HG02642 (cell line): ENCODE measurements around the gene UBE2I.

ENCODE experiments used
- ATAC-seq: cut with Tn5 transposase; IDR thresholded peaks from one replicate; pipeline ENCODE4 v1.9.1; 2021; ENCODE audit warnings: mild to moderate bottlenecking; ENCODE audit not compliant: unreplicated experiment, poor library complexity

The UBE2I gene

DNA sequence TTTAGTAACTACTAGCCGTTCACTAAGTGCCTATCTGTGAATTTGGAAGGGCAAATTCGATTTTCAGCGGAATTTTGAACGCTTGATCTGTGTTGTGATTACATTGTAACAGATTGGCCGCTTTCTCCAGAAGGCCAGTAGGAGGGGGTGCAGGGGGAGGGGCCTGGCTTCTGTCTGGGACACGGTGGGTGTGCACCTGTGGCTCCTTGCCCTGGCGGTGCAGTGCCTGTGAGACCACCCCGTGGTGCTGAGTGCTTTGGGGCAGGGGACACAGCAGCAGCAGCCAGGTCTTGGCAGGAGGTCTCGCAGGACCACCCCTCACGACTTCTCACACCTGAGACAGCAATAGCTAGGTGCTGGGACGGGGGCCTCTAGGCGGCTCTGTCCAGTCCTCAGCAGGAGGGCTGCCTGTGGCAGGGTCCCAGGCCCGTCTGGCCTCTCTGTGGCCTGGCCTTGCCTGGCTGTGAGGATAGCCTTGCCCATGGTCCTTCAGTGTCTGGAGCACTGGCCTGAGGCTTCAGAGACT is 1.8 kb downstream of the UBE2I start:
- no peak for ATAC-seq

DNA sequence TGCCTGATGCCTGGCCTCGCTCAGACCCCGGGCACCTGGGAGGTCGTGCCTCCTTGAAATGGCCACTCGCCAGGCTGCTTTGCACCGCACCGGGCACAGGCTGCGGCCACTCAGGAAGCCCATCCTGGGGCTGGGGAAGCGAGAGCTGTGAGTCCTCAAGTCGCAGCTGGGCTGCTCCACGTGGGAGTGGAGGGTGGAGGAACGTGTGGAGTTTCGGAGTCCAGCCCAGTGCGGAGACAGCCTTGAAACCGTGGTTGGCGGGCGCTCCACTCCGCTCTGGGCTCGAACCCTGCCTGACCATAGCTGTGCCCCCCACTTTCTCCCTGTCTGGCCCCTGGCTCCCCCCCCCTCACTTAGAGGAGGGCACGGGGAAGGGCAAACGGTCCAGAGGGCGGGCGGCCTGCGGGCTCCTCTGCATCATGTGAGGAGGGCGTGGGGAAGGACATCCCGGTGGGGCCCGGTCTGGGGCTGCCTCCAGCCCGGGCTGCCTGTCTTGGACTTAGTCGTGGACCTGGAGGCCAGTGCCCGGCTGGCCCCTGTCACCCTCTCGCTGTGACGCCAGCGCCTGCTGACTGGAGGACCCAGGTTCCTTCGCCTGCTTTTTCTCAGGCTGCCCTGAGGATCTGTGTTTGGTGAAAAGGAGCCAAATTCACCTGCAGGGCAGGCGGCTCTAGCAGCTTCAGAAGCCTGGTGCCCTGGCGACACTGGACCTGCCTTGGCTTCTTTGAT is 2.5 kb downstream of the UBE2I start:
- no peak for ATAC-seq

DNA sequence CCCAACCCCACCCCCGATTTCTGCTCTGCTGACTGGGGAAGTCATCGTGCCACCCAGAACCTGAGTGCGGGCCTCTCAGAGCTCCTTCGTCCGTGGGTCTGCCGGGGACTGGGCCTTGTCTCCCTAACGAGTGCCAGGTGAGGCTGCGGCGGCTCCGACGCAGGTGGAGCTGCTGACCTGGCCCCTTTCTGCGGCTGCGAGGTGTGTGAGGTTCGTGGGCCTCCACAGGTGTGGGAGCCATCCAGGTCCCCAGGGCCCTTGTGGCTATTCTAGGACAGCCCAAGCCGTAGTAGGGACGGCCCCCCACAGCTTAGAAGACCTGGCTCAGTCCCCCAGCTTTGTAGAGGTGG is 3.0 kb downstream of the UBE2I start:
- no peak for ATAC-seq

DNA sequence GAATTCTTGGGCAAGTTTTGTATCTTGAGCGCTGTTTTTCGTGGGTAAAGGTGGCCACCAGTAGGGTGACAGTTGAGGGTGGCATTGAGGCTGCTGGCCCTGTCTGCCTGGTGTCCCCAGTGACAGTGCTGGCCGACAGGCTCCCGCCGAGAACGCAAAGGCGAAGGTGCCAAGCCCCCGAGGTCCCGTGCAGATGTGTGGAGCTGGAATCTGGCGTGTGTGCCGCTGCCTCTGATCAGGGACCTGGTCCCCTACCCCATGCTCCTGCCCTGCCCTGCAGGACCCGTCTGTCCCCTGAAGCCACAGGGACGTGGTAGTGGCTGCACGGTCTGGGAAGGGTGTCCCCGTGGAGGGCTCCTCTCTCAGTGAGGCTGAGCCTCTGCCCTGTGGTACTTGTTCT is 3.5 kb downstream of the UBE2I start:
- no peak for ATAC-seq

DNA sequence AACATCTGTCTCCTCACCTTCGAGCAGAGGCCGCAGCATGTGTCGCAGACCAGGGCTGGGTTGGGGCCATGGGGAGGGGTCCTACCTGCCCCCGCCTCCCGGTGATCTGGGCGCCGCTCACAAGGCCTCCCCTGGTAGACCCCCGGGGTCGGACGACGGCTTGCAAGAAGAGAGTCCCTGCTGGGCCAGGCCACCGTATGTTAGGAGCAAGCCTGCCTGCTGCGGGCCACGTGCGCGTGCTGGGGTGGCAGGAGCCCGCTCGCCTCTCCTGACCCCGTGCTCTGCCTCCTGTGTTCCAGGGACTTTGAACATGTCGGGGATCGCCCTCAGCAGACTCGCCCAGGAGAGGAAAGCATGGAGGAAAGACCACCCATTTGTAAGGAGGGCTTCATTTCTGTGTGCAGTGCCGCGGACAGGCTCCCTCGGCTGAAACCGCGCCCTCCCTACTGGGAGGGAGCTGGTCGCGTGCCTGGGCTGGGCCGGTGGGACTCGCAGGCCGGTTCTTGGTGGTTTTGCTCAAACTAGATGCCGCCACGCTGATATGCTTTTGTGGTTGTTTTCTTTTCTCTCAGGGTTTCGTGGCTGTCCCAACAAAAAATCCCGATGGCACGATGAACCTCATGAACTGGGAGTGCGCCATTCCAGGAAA is 4.4 kb downstream of the UBE2I start:
- ATAC-seq = no peak

DNA sequence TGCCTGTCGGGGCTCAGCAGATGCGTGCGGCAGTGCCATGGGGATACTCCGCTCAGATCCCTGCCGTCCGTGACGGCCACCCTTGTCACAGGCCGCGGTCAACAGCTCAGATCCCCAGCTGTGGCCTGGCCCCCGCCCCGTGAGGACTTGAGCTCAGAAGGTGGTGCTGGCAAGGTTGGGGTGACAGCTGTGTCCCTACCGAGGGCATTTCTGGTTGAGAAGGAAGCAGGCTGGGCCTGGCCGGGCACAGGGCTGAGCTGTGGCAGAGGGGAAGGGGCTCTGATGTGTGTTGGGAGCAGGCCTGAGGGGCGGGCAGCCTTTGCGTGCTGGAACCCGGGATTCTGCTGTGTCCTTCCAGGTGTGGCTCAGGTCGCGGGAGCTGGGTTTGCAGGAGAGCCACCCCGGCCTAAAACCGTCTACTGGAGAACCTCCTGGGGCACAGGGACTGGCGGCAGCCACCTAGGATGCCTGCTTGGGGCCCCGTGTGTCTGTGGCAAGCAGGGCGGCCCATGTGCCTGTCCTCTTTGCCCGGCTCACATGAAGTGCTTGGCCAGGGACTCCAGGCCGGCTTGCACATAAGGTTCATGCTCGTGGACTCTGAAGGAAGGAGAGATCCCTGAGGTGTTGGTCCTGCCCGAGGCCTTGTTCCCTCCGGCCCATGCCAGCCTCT is 5.1 kb downstream of the UBE2I start:
- no peak for ATAC-seq

DNA sequence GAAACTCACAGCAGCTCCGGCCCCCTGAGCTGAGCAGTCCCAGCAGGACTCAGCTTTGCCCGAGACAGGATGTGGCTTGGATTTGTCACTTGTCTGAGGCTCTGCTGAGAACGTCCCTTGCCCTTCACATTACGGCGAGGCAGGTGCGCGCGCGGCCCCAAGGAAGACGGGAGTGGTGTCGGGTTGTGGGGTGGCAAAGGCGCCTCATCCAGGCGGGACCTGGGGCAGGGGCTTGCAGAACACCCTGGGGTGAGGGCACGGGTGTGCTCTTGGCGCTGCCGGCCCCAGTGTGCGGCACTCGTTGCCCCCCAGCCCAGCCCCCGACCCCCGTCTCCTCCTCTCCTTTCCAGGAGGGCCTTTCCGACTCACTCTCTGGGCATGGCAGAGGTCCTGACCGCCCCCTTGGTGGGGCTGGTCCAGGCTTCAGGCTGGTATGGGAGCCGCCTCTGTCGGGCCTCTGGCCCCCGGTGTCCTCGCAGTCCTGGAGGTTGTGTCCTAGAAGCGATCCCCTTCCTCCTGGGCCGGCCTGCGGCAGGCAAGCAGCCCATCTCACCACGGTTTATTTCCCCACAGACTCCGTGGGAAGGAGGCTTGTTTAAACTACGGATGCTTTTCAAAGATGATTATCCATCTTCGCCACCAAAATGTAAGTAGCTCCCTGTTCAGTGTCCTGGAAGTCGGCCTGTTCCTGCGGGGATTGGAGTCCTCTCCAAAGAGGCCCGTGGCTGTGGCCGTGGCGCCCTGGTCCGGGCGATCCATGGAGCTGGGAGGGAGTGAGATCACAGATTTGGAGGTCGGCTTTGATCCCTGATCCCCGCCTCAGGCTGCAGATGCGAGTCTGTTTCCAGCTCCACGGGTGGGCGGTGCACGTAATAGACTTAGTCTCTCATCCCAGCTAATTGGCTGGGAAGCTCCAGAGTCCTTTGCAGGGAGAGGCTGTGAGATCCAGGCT is 5.9 kb downstream of the UBE2I start:
- no peak for ATAC-seq

DNA sequence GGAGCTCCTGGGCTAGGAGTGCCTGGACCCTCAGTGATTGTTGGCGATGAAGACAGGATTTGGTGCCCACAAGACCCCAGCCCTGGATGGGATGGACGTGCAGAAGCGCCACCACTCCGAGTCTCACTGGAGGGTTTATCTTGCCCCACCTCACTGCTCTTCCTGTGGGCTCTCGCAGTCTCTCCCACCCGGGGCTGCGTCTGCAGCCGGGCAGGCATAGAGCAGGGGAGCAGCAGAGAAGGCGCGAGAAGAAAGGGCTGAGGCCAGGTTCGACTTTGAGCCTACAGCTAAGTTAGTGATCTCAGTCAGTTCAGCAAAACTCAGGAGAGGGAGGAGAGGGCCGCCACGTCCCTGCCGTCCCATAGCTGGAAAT is 6.6 kb downstream of the UBE2I start:
- no peak for ATAC-seq

DNA sequence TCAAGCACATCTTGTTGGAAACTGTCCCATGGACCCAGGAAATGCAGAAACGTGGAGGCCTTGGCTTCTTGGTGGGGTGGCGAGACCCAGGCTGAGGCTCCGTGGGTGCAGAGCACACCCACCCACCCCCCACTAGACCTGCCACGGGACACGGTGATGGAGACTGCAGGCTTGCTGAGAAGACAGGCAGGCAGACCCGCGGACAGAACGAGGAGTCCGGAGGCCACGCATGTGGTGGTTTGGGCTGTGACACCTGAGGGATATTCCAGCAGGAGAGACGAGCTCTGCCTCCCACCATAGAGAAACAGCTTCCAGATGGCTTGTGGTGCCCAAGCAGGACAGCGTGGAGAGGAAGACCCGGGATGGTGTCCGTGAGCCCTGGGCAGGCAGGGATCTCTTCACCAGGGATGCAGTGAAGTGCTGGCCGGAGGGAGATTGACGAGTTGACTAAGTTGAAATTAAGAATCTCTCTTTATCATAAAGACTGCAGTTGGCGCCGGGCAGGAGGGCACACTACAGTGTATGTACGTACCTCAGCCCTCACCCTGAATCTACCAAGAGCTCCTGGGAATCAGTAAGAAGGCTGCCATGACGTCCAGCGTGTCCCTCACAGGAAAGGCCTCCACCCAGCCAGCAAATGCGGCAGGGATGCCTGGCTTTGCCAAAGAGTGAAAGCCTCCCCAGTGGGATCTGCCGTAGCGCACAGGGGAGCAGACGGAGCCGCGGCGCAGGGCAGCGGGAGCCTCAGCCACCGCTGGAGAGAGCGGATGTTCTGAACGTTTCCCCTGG is 8.2 kb downstream of the UBE2I start:
- no peak for ATAC-seq

DNA sequence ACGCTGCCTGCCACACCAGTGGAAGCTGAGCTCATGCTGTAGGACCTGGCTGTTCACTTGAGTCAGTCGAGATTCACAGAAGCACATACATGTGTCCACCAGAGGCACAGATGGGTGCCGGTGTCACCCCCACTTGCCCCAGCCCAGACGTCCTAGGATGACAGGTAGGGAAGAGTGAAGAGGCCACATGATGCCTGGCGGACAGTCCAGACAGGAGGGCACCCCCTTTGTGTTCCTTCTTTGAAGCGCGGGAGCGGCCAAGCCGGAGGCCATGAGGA is 8.8 kb downstream of the UBE2I start:
- ATAC-seq = no peak

DNA sequence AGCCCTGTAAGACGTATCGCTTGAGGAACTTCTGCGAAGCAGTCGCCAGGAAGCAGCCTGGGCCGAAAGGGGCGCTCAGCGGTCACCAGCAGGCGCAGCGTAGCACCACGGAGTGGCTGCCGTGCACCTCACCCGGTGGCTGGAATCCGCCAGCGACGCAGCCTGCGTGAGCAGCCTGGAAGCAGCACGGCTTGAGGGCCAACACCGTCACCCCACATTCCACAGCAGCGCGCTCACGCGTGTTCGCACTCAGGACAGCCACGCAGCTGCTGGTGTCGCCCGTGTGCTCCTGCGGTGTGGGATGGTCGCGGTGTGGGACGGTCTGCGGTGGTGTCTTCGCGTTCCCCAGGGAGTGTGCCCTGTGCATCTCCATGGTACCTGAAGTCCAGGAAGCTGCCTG is 9.6 kb downstream of the UBE2I start:
- ATAC-seq = no peak

DNA sequence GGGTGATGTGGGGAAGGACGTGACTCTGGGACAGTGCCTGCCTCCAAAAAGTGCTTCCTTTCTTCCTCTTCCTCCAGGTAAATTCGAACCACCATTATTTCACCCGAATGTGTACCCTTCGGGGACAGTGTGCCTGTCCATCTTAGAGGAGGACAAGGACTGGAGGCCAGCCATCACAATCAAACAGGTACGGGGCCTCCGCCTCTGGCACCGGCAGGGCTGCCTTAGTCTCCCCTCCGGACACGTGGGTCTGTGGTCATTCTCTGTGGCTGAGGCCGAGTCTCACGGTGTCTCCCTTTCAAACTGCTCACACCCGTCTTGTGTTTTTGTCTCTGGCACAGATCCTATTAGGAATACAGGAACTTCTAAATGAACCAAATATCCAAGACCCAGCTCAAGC is 10.7 kb downstream of the UBE2I start:
- ATAC-seq = no peak

DNA sequence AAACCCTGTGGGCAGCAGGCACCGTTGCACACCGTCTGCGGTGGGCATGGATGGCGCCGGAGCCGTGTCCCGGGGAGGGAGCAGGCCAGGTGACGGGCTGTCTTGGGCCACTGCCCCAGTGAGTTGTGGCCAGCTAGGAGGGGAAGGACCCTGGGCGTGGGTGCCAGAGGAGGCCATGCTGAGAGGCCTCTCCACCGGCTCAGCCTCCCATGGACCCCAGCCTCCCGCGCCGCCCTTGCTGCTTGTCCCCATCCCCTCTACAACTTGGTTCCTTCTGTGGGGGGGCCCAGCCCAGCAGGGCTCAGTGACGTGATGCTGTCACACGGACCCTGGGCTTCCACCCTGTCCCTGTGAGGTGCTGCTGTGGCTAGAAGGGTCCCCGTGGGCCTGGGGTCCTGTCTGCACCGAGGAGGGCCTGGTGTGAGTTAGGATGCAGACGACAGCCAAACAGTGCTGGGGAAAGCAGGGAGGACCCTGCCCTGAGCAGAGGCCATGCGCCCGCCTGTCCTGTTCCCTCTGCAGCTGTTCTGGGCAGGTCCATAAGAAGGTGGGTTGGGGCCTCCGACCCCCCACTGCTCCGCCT is 11.3 kb downstream of the UBE2I start:
- no peak for ATAC-seq

DNA sequence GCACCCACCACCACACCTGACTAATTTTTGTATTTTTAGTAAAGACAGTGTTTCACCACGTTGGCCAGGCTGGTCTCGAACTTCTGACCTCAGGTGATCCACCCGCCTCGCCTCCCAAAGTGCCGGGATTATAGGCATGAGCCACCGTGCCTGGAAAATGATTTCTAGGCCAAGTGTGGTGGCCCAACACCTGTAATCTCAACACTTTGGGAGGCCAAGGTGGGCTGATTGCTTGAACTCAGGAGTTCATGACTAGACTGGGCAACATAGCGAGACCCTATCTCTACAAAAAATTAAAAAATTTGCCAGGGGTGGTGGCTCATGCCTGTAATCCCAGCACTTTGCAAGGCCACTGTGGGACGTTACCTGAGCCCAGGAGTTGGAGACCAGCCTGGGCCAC is 13.0 kb downstream of the UBE2I start:
- no peak for ATAC-seq

DNA sequence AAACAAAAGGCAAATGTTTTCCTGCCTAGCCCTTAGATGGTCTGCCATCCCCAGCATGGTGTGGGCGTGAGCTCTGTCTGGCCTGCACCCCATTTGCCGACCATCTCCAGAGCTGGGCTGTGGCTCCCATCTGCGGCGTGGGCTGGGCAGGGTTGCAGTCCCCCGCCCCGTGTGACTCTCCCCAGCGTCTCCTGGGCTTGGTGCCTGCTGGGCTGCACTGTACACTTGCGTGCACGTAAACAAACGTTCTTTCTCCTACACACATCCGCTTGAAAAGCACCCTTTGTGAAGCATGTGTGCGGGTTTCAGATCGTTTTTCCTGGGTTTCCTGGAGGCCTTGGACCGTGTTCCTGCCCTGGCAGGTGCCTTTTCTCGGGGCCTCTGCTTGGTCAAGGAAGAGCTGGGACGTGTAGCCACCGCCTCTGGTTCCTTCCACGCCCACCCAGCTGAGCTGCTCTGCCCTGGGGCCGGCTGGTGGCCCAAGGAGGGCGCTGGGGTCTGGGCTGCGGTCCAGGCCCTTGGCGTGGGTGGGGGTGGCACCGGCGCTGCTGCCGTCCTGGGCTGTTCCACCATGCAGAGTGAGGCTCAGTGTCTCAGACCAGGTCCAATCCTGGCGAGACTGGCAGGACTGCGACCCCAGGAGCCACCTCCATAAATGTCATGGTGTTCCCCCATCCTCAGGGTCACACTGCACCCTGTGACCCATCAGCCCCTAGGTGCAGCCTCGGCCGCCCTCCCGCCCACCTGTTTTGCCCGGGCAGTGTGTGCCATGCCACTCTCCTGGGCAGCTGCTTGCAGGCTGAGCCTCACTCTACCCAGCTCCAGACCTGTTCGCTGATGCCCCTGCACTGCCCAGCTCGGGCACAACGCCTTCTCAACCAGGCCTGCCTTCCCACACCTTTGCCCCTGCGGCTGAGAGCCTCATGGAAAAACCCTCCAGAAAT is 14.1 kb downstream of the UBE2I start:
- ATAC-seq = no peak

DNA sequence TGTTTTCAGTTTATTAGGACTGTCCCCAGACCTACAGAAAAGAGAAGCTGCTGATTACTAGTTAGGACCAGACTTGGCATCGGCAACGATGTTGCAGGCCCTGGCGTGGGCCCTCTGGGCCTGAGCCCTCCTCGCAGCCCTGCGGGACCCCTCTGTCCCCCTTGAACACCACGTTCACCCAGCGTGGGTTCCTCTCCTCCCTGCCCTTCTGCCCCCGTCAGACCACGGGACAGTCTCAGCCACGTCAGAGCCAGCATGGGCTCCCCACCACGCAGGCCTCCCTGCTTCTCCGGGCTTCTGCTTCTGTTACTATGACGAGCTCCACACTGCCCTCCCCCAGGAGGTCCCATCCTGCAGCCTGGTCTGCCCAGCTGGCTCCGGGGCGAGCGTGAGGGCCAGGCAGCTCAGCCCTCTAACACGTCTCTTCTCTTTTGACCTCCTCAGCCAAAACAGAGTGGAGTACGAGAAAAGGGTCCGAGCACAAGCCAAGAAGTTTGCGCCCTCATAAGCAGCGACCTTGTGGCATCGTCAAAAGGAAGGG is 14.9 kb downstream of the UBE2I start:
- no peak for ATAC-seq

DNA sequence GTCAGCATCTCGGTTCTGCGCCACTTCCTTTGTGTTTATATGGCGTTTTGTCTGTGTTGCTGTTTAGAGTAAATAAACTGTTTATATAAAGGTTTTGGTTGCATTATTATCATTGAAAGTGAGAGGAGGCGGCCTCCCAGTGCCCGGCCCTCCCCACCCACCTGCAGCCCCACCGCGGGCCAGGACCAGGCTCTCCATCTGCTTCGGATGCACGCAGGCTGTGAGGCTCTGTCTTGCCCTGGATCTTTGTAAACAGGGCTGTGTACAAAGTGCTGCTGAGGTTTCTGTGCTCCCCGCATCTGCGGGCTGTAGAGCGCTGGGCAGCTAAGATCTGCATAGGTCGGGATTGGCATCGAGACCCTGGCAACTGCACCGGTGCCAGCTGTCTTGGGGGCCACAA is 15.8 kb downstream of the UBE2I start:
- no peak for ATAC-seq

DNA sequence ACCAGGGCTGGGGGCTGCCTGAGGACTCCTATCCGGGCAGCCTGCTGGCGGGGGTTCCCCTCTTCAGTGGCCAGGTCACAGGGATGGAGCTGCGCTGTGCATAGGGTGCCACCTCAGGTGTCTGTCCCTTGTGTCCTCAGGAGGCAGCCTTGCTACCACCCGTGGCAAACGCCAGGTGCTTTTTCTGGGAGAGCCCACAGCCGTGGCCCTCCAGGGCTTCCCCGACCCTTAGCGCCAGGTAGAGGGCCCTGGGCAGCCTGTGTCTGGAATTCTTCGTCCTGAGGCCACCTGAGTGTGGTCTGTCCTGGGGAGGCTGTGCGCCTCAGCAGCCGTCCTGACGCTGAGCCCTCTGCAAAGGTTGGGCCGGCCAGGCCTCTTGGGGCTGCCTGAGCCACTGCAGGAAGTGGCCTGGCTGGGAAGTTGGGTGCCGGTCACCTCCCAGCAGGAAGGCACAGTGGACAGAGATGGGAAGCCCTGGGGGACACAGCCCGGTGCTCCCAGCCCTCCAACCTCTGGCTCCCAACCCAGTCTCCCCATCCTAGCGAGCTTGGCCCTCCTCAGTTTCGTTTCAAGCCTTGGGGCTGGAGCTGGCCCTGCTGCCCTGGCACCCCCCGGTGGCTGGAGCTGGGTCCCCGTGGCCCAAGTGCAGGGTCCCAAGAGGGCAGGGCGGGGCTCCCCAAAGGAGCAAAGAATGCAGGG is 16.4 kb downstream of the UBE2I start:
- no peak for ATAC-seq
